ENCODE data around the gene CLMP.
"Not testable (repeated sequence)": the region's sequence is repeated elsewhere in the genome, so short reads cannot be mapped to it uniquely, and the experiment has no call there.

Gene CLMP

GRCh38 chr11:123073343-123074057 lies 121.5 kb downstream of the CLMP start:
- no peak for DNase-seq

- no peak for DNase-seq
Observed at GRCh38 chr11:123072762-123073161, 122.3 kb downstream of the CLMP start.

- DNase-seq, result peak; percentile 67
Observed at GRCh38 chr11:123072332-123072761, 122.7 kb downstream of the CLMP start.

GRCh38 chr11:123069908-123070821 lies 124.9 kb downstream of the CLMP start:
- DNase-seq, result peak; percentile 71

GRCh38 chr11:123065621-123066020 lies 129.4 kb downstream of the CLMP start:
- peak; percentile 39 for DNase-seq

- no peak for DNase-seq
Observed at GRCh38 chr11:123063826-123064657, 131.0 kb downstream of the CLMP start.

GRCh38 chr11:123062892-123063825 lies 131.9 kb downstream of the CLMP start:
- DNase-seq, result peak; percentile 61

- peak; percentile 100 for DNase-seq
Observed at GRCh38 chr11:123062158-123062891, 132.7 kb downstream of the CLMP start.

- DNase-seq, result peak; percentile 49
Observed at GRCh38 chr11:123061403-123062157, 133.5 kb downstream of the CLMP start, which contains the start of gene HSPA8. Gene HSPA8, minus strand, starts transcription at chr11:123062136. Its CDS starts 812 bp downstream, at chr11:123061324.

GRCh38 chr11:123060277-123061000 lies 134.6 kb downstream of the CLMP start:
- no peak for DNase-seq

GRCh38 chr11:123059041-123059920 lies 135.8 kb downstream of the CLMP start:
- DNase-seq, result not testable (repeated sequence)

- DNase-seq, result no peak
Observed at GRCh38 chr11:123057661-123058305, 137.3 kb downstream of the CLMP start.

- DNase-seq, result no peak
Observed at GRCh38 chr11:123056835-123057491, 138.1 kb downstream of the CLMP start.

GRCh38 chr11:123055191-123055901 lies 139.7 kb downstream of the CLMP start:
- no peak for DNase-seq

- peak; percentile 81 for DNase-seq
Observed at GRCh38 chr11:123054301-123055065, 140.6 kb downstream of the CLMP start.
